GM23248 (cell line): Measurements from ENCODE around the gene GNRHR.

Experiments
- EZH2 ChIP-seq: fragments of 200-600 bp; sonication (generic); IDR thresholded peaks from 2 replicates; pipeline ENCODE4 v1.6.1; 2018; ENCODE audit warnings: antibody characterized with exemption, mild to moderate bottlenecking; ENCODE audit not compliant: insufficient read depth, poor library complexity, severe bottlenecking
- EZH2phosphoT487 ChIP-seq: fragments of 200-600 bp; sonication (generic); IDR thresholded peaks from 2 replicates; pipeline ENCODE4 v1.6.1; 2018; ENCODE audit warnings: antibody characterized with exemption, moderate library complexity, mild to moderate bottlenecking, low read depth; ENCODE audit not compliant: insufficient read depth

DNA sequence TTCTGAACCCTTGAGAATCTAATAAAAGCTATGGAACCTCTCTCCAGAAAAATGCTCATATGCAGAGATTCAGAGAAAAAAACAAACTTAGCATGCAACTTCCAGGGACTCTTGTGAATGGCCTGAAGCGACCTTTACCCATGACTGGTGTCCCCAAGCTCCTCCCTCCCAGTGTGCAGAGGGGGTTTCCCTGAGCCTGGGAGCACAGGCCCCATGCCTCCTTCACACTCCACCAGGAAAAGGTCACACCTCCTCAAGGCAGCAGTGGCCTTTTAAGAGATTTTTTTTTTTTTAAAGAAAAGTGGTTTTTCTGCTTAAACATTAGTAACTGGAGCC, 40.0 kb downstream of the GNRHR start:
- TF ChIP-seq EZH2 (no peak), EZH2phosphoT487 (no peak)
